ENCODE measurements around the gene NRN1L.

- no peak for TF ChIP-seq POLR2A (IDR thresholded peaks at IDR 0.05)
- TF ChIP-seq, protein P1, sequence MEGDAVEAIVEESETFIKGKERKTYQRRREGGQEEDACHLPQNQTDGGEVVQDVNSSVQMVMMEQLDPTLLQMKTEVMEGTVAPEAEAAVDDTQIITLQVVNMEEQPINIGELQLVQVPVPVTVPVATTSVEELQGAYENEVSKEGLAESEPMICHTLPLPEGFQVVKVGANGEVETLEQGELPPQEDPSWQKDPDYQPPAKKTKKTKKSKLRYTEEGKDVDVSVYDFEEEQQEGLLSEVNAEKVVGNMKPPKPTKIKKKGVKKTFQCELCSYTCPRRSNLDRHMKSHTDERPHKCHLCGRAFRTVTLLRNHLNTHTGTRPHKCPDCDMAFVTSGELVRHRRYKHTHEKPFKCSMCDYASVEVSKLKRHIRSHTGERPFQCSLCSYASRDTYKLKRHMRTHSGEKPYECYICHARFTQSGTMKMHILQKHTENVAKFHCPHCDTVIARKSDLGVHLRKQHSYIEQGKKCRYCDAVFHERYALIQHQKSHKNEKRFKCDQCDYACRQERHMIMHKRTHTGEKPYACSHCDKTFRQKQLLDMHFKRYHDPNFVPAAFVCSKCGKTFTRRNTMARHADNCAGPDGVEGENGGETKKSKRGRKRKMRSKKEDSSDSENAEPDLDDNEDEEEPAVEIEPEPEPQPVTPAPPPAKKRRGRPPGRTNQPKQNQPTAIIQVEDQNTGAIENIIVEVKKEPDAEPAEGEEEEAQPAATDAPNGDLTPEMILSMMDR (IDR thresholded peaks at IDR 0.05) = no peak
Measured at GRCh38 chr16:67858500-67858899, 26.2 kb upstream of the NRN1L start.

Data from adrenal gland (tissue), 5 donors.